CD4-positive, alpha-beta T cell (primary cell): ENCODE measurements around the gene PHF12. TPM values are rescaled to one million over a fixed set of nuclear protein-coding genes. Genes with fewer than 3 reads are reported as not detected.
"Not testable (repeated sequence)": the region's sequence is repeated elsewhere in the genome, so short reads cannot be mapped to it uniquely, and the experiment has no call there.

ENCODE experiments used
- ATAC-seq: fragments of 200-7000 bp; cut with Tn5 transposase; one replicate; pipeline ENCODE4 v1.10.0; 2022; ENCODE audit warnings: mild to moderate bottlenecking; ENCODE audit not compliant: poor library complexity
- CTCF ChIA-PET: fragments of 350-600 bp; sonication (Branson Sonifier 250); formaldehyde crosslinking; loops from one replicate; lab custom pipeline; 2021; ENCODE audit warnings: antibody characterized with exemption, inconsistent platforms; lab: Charles Lee
- POLR2A ChIA-PET: fragments of 350-600 bp; sonication (Branson Sonifier 250); formaldehyde crosslinking; loops from one replicate; lab custom pipeline; 2021; ENCODE audit warnings: antibody characterized with exemption, inconsistent platforms; lab: Charles Lee
- DNase-seq, 14 experiments: peaks; one replicate each; pipeline ENCODE4 v3.0.0-alpha.2; 2013 to 2020; ENCODE audit warnings: mixed read lengths in 2 of 14
- H3K27ac ChIP-seq, 2 donors: one replicate each; pipeline versions ENCODE4 v1.5.1 to v1.7.0; 2013; ENCODE audit warnings: low read length in 2 of 2, low read depth in 1 of 2, mild to moderate bottlenecking in 1 of 2
- H3K27me3 ChIP-seq, 2 experiments: 1 replicate in 1 of 2; 2 replicates in 1 of 2; pipeline versions ENCODE4 v1.6.1 to v1.7.0; 2013; ENCODE audit warnings: low read length in 2 of 2, control low read depth in 1 of 2, mild to moderate bottlenecking in 1 of 2, moderate library complexity in 1 of 2; ENCODE audit not compliant: insufficient read depth in 2 of 2, control insufficient read depth in 1 of 2
- H3K36me3 ChIP-seq: one replicate; pipeline ENCODE4 v1.6.1; 2013; ENCODE audit warnings: low read length, control low read depth; ENCODE audit not compliant: insufficient read depth
- H3K4me1 ChIP-seq: one replicate; pipeline ENCODE4 v1.6.1; 2013; ENCODE audit warnings: low read length, control low read depth; ENCODE audit not compliant: insufficient read depth
- H3K4me3 ChIP-seq: one replicate; pipeline ENCODE4 v1.5.1; 2013; ENCODE audit warnings: mild to moderate bottlenecking, low read length, moderate library complexity
- H3K9me3 ChIP-seq, 2 experiments: 1 replicate in 1 of 2; 2 replicates in 1 of 2; pipeline versions ENCODE4 v1.6.1 to v1.7.0; 2013; ENCODE audit warnings: low read length in 2 of 2, mild to moderate bottlenecking in 2 of 2, control low read depth in 1 of 2, moderate library complexity in 1 of 2; ENCODE audit not compliant: control insufficient read depth in 1 of 2, insufficient read depth in 1 of 2
- H3K27ac Mint-ChIP-seq: one replicate; pipeline ENCODE4 v1.8.0; 2020; ENCODE audit warnings: mixed read lengths
- H3K27me3 Mint-ChIP-seq: one replicate; pipeline ENCODE4 v1.8.0; 2021; ENCODE audit warnings: mixed read lengths
- H3K36me3 Mint-ChIP-seq: one replicate; pipeline ENCODE4 v1.8.0; 2021; ENCODE audit warnings: low read depth, mixed read lengths
- H3K4me1 Mint-ChIP-seq: one replicate; pipeline ENCODE4 v1.8.0; 2021; ENCODE audit warnings: low read depth, mixed read lengths
- H3K4me3 Mint-ChIP-seq: one replicate; pipeline ENCODE4 v1.8.0; 2020; ENCODE audit warnings: mild to moderate bottlenecking, mixed read lengths
- H3K9me3 Mint-ChIP-seq: one replicate; pipeline ENCODE4 v1.8.0; 2020; ENCODE audit warnings: mixed read lengths
- intact Hi-C, 2 experiments: fragments of 100-400 bp; cut with DNase I in 1 of 2; cut with micrococcal nuclease in 1 of 2; formaldehyde crosslinking; loops; one replicate each; pipeline versions ENCODE4 v1.15.1 to v1.9.0; 2023 to 2025; cut with DNase I, micrococcal nuclease
- total RNA-seq, 174 experiments: library from RNA in 2 of 174; stranded (reverse) in 2 of 174; gene quantifications; one replicate each; pipeline ENCODE4 v1.2.3 and lab custom pipeline; 2021 to 2026
- TF ChIP-seq, protein P1 (sequence below): fragments of 200-600 bp; IDR thresholded peaks from one replicate; pipeline ENCODE4 v1.8.0; 2022; ENCODE audit warnings: antibody characterized with exemption, mild to moderate bottlenecking

Gene PHF12
- total RNA-seq, 2 experiments from 2014 or later = 232 to 247 TPM

DNA sequence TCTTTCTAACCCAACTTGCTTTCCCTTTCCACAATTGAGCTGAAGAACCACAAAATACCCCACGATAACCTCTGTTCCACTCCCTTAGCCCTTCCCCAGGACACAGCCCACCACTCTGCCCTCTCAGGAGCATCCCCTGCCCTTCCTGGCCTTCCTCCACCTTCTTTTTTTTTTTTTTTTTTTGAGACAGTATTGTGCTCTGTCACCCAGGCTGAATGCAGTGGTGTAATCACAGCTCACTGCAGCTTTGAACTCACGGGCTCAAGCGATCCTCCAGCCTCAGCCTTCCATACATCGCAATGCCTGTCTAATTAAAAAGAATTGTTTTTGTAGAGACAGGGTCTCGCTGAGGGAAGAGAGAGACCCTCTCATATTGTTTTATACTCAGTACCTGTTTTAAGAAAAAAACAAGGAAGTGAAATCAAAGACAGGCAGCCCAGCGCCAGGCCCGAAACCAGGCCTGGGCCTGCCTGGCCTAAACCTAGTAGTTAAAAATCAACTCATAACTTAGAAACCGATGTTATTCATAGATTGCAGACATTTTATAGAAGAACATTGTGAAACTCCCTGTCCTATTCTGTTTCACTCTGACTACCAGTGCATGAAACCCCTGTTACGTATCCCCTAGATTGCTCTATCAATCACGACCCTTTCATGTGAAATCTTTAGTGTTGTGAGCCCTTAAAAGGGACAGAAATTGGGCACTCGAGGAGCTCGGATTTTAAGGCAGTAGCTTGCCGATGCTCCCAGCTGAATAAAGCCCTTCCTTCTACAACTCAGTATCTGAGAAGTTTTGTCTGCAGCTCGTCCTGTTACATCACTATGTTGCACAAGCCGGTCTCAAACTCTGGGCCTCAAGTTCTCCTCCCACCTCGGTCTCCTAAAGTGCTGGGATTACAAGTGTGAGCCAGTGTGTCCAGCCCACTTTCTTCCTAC is 57.8 kb downstream of the PHF12 start:
- intact Hi-C loops, H3K9me3 Mint-ChIP-seq, H3K27me3 ChIP-seq, H3K27me3 Mint-ChIP-seq, H3K9me3 ChIP-seq: not testable (repeated sequence)
- ChIA-PET CTCF (interaction anchor here (0.7 to 3.7 kb wide), 8 partner anchors 10 to 166 kb away, joined by 3 to 25 read pairs (median 3); partner anchors contain the start of genes DHRS13, ERAL1 and TRAF4), POLR2A (interaction anchor here (0.6 to 2.4 kb wide), 10 partner anchors 9 to 724 kb away, joined by 3 to 14 read pairs (median 6); partner anchors contain the start of genes DHRS13, FAM222B, PHF12 and RPL23A)
- Mint-ChIP-seq H3K36me3 (peaks cover 53% of the 10 kb centered on the region), H3K4me3 (peak overlapping the region; percentile 77), H3K27ac (peak overlapping the region; percentile 95), H3K4me1 (peaks cover 58% of the 10 kb centered on the region)
- Histone ChIP-seq H3K27ac (peak overlapping the region; percentile 84 to 86), H3K4me3 (peak overlapping the region; percentile 30), H3K36me3 (peaks cover 17% of the 10 kb centered on the region), H3K4me1 (peaks cover 84% of the 10 kb centered on the region)
- peak in 6 of 14 experiments; percentile 16 to 65 (median 30) for DNase-seq
- peak; percentile 34 for ATAC-seq

DNA sequence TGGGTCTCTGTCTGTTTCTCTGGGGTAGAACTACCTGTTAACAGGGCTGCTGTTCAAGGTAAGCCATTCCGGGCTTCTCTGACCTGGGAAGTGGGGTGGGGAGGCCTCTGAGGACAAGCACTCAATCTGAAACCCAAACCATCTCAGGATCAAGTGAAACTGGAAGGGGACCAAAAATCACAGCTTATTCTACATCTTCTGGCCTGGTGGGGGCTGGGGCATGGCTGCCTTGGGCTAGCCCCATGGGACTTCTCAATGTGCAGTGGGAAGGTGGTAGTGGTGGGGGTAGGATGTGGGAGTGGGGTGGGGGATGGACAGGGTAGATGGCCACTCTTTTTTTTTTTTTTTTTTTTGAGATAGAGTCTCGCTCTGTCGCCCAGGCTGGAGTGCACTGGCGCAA is 59.3 kb downstream of the PHF12 start:
- no peaks in the 10 kb centered on the region for H3K27me3 ChIP-seq
- peak overlapping the region in 1 of 2 donors; percentile 18 for H3K27ac ChIP-seq
- H3K4me1 ChIP-seq = peaks cover 78% of the 10 kb centered on the region
- no peaks in the 10 kb centered on the region for H3K27me3 Mint-ChIP-seq
- ChIA-PET CTCF (interaction anchor here (1.2 to 3.7 kb wide), 3 partner anchors 11 to 165 kb away, joined by 3 to 25 read pairs (median 8); partner anchors contain the start of gene DHRS13), POLR2A (interaction anchor here (0.6 to 2.3 kb wide), 7 partner anchors 10 to 172 kb away, joined by 3 to 14 read pairs (median 6); partner anchors contain the start of genes DHRS13, PHF12 and RPL23A)
- no peak for DNase-seq
- H3K4me3 ChIP-seq = no peak overlapping the region
- H3K36me3 ChIP-seq = peaks cover 30% of the 10 kb centered on the region
- peaks cover 55% of the 10 kb centered on the region for H3K36me3 Mint-ChIP-seq
- peak overlapping the region; percentile 95 for H3K27ac Mint-ChIP-seq
- ATAC-seq = no peak
- H3K4me1 Mint-ChIP-seq = peaks cover 50% of the 10 kb centered on the region
- TF ChIP-seq, protein P1, sequence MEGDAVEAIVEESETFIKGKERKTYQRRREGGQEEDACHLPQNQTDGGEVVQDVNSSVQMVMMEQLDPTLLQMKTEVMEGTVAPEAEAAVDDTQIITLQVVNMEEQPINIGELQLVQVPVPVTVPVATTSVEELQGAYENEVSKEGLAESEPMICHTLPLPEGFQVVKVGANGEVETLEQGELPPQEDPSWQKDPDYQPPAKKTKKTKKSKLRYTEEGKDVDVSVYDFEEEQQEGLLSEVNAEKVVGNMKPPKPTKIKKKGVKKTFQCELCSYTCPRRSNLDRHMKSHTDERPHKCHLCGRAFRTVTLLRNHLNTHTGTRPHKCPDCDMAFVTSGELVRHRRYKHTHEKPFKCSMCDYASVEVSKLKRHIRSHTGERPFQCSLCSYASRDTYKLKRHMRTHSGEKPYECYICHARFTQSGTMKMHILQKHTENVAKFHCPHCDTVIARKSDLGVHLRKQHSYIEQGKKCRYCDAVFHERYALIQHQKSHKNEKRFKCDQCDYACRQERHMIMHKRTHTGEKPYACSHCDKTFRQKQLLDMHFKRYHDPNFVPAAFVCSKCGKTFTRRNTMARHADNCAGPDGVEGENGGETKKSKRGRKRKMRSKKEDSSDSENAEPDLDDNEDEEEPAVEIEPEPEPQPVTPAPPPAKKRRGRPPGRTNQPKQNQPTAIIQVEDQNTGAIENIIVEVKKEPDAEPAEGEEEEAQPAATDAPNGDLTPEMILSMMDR = no peak
- peak overlapping the region; percentile 23 for H3K4me3 Mint-ChIP-seq
- no peaks in the 10 kb centered on the region for H3K9me3 ChIP-seq
- no peaks in the 10 kb centered on the region for H3K9me3 Mint-ChIP-seq
- intact Hi-C loops = no loop called here

DNA sequence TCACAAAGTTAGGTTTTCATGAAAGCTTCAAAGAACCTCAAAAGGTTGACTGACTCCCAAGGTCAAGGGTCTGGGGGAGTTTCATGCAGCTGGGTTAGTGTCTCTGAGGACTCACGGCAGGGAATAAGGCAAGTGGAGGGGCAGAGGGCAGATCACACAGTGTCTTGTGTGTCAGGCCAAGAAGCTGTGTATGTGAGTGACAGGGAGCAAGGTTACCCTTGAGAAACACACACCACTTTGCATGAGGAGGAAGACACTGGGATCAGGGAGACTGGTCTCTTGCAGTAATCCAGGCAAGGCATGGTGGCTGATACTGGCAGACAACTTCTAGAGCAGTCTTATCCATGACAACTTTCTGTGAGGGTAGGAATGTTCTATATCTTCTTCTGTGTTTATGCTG is 60.1 kb downstream of the PHF12 start:
- Mint-ChIP-seq H3K36me3 (peaks cover 55% of the 10 kb centered on the region), H3K27me3 (no peaks in the 10 kb centered on the region), H3K4me1 (peaks cover 42% of the 10 kb centered on the region), H3K4me3 (peak overlapping the region; percentile 38), H3K9me3 (no peaks in the 10 kb centered on the region), H3K27ac (peak overlapping the region; percentile 95)
- no peak overlapping the region for H3K4me3 ChIP-seq
- peaks cover 38% of the 10 kb centered on the region for H3K36me3 ChIP-seq
- H3K27me3 ChIP-seq = no peaks in the 10 kb centered on the region
- peaks cover 76% of the 10 kb centered on the region for H3K4me1 ChIP-seq
- ChIA-PET CTCF (no interaction called here), POLR2A (interaction anchor here (0.9 to 2.2 kb wide), 3 partner anchors 11 to 58 kb away, joined by 3 to 7 read pairs (median 5); no protein-coding TSS in a partner anchor)
- DNase-seq (no peak), ATAC-seq (no peak)
- H3K9me3 ChIP-seq = no peaks in the 10 kb centered on the region
- TF ChIP-seq, protein P1 = no peak
- H3K27ac ChIP-seq = no peak overlapping the region
- intact Hi-C loops = no loop called here
